HG03108 (cell line): ENCODE data around the gene FNDC11.

Experiments used
- ATAC-seq: cut with Tn5 transposase; IDR thresholded peaks from one replicate; pipeline ENCODE4 v1.9.1; 2021; ENCODE audit warnings: moderate library complexity; ENCODE audit not compliant: unreplicated experiment

The FNDC11 gene

GRCh38 chr20:63539441-63540370 lies 14.3 kb upstream of the FNDC11 start:
- no peak for ATAC-seq

GRCh38 chr20:63540417-63541186 lies 13.4 kb upstream of the FNDC11 start:
- ATAC-seq = no peak

GRCh38 chr20:63541371-63541770 lies 12.6 kb upstream of the FNDC11 start:
- ATAC-seq = no peak

GRCh38 chr20:63542031-63542559 lies 11.9 kb upstream of the FNDC11 start:
- ATAC-seq = no peak

GRCh38 chr20:63542696-63543095 lies 11.3 kb upstream of the FNDC11 start:
- no peak for ATAC-seq

- no peak for ATAC-seq
These were observed 10.8 kb upstream of the FNDC11 start for GRCh38 chr20:63543131-63543530.

- ATAC-seq = no peak
These were observed 10.2 kb upstream of the FNDC11 start for GRCh38 chr20:63543733-63544132.

GRCh38 chr20:63544241-63544957 lies 9.6 kb upstream of the FNDC11 start:
- ATAC-seq = no peak

- no peak for ATAC-seq
These were observed 8.9 kb upstream of the FNDC11 start for GRCh38 chr20:63544958-63545516.

GRCh38 chr20:63545814-63546213 lies 8.1 kb upstream of the FNDC11 start:
- ATAC-seq = no peak

- ATAC-seq = no peak
These were observed 7.6 kb upstream of the FNDC11 start for GRCh38 chr20:63546256-63546955.

- no peak for ATAC-seq
These were observed 6.8 kb upstream of the FNDC11 start for GRCh38 chr20:63546956-63547724.

- no peak for ATAC-seq
These were observed 6.1 kb upstream of the FNDC11 start, which contains the start of gene SRMS for GRCh38 chr20:63547725-63548480. Gene SRMS (minus strand): TSS chr20:63547749. CDS start chr20:63547463, 286 bp downstream.

GRCh38 chr20:63548542-63548941 lies 5.4 kb upstream of the FNDC11 start:
- no peak for ATAC-seq

GRCh38 chr20:63549019-63549418 lies 4.9 kb upstream of the FNDC11 start:
- ATAC-seq = no peak

- ATAC-seq = no peak
These were observed 4.2 kb upstream of the FNDC11 start for GRCh38 chr20:63549679-63550282.

GRCh38 chr20:63551068-63551467 lies 2.9 kb upstream of the FNDC11 start:
- ATAC-seq = no peak
